Fibroblast of villous mesenchyme (primary cell): ENCODE results near the gene LAMTOR1. TPM values are rescaled to one million over a fixed set of nuclear protein-coding genes. Genes with fewer than 3 reads are reported as not detected.

ENCODE experiments used
- DNase-seq: peaks from one replicate; pipeline ENCODE4 v3.0.0-alpha.2; 2010; ENCODE audit warnings: low read depth
- H3K4me3 ChIP-seq: 2 replicates; pipeline ENCODE4 v1.5.1; 2011; ENCODE audit warnings: low read depth, mild to moderate bottlenecking, low read length
- CTCF ChIP-seq: IDR thresholded peaks from 2 replicates; pipeline ENCODE4 v1.5.1; 2012; ENCODE audit warnings: low read depth, mild to moderate bottlenecking, low read length; ENCODE audit not compliant: insufficient read depth
- total RNA-seq: library from RNA; depleted of rRNA; stranded (reverse); fragments of >200 nt; gene quantifications from 2 replicates; pipeline ENCODE4 v1.2.3, GENCODE V29; 2012

The LAMTOR1 gene
- total RNA-seq, 1 donor, result 174 TPM

- H3K4me3 ChIP-seq, result no peak within 1 kb of the TSS
- no peak for TF ChIP-seq CTCF
- DNase-seq, result no peak
Measured at GRCh38 chr11:72105888-72106287, 2.8 kb upstream of the LAMTOR1 start, which contains the start of gene TOMT. Gene TOMT (plus strand): TSS chr11:72105924. CDS start chr11:72105952, 28 bp downstream.

GRCh38 chr11:72103754-72104167, 664 bp upstream of the LAMTOR1 start:
- no peak for TF ChIP-seq CTCF
- peak overlapping the region; percentile 50 for H3K4me3 ChIP-seq
- DNase-seq, result no peak

- peak overlapping the region; percentile 97 for H3K4me3 ChIP-seq
- TF ChIP-seq CTCF, result no peak
- DNase-seq, result no peak
Measured at GRCh38 chr11:72102631-72102945, 509 bp downstream of the LAMTOR1 start.

GRCh38 chr11:72102162-72102561, 935 bp downstream of the LAMTOR1 start:
- no peak for DNase-seq
- H3K4me3 ChIP-seq, result peak overlapping the region; percentile 97
- TF ChIP-seq CTCF, result no peak

- no peak for TF ChIP-seq CTCF
- H3K4me3 ChIP-seq, result no peak overlapping the region
Measured at GRCh38 chr11:72100462-72100861, 2.6 kb downstream of the LAMTOR1 start.

GRCh38 chr11:72100009-72100408, 3.1 kb downstream of the LAMTOR1 start:
- H3K4me3 ChIP-seq, result no peak overlapping the region
- TF ChIP-seq CTCF, result no peak
- no peak for DNase-seq

More at GRCh38 chr11:72100462-72100861, 2.6 kb downstream of the LAMTOR1 start:
- no peak for DNase-seq

- no peak for TF ChIP-seq CTCF
- no peak for DNase-seq
Measured at GRCh38 chr11:72098741-72099140, 4.4 kb downstream of the LAMTOR1 start.

More at GRCh38 chr11:72098741-72099140, 4.4 kb downstream of the LAMTOR1 start:
- no peak overlapping the region for H3K4me3 ChIP-seq
